ENCODE data around the gene NOP56.
A peak's percentile ranks its signal among the peaks of the same experiment; 100 is the strongest.

NOP56 gene

GRCh38 chr20:2692036-2692885, 39.8 kb downstream of the NOP56 start, which contains the start of gene EBF4:
Gene EBF4, plus strand, starts transcription at chr20:2692780. Its CDS starts 866 bp downstream, at chr20:2693646.
- H3K36me3 ChIP-seq (ENCODE audit: insufficient read depth, low read length): no peaks in the 10 kb centered on the region

DNA sequence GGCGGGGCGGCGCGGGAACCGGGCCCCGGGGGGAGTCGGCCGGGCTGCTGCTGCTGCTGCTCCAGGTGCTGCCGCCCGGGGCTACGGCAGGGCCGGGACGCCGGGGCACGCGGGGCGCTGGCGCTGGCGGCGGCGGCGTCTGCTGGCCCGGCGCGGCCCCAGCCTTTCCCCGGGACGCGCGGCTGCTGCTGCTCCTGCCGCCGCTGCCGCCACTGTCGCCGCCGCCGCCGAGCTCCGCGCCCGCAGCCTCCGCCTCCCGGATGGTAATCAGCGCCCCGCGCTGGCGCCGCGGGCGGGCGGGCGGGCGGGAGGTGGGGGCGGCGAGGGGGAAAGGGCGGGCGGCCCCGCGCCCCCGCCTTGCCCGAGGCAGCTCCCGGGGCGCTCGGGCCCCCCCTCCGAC, 40.5 kb downstream of the NOP56 start:
- Histone ChIP-seq H3K4me3 (ENCODE audit: low read length, poor library complexity, severe bottlenecking) (no peak overlapping the region), H3K4me2 (ENCODE audit: low read depth, low read length, poor library complexity, severe bottlenecking) (no peak overlapping the region)

More at GRCh38 chr20:2692036-2692885, 39.8 kb downstream of the NOP56 start, which contains the start of gene EBF4:
- Histone ChIP-seq H3K4me3 (ENCODE audit: low read length, poor library complexity, severe bottlenecking) (peak within 1 kb of the TSS; percentile 56), H3K79me2 (ENCODE audit: insufficient read depth, low read length) (no peaks in the 10 kb centered on the region), H2AFZ (ENCODE audit: low read length) (no peak within 1 kb of the TSS), H3K9ac (ENCODE audit: low read depth, low read length, poor library complexity, severe bottlenecking) (peak within 1 kb of the TSS; percentile 41), H3K4me2 (ENCODE audit: low read depth, low read length, poor library complexity, severe bottlenecking) (peak within 1 kb of the TSS; percentile 59), H3K9me2 (replicated peaks; ENCODE audit: low read depth, low read length) (no peaks in the 10 kb centered on the region), H3K4me1 (ENCODE audit: insufficient read depth, low read length, poor library complexity, severe bottlenecking) (peaks cover 17% of the 10 kb centered on the region), H3K27me3 (ENCODE audit: insufficient read depth, low read length, poor library complexity, severe bottlenecking) (peaks cover 8% of the 10 kb centered on the region), H3F3A (ENCODE audit: low read depth) (no peaks in the 10 kb centered on the region), H4K20me1 (ENCODE audit: insufficient read depth, low read length, poor library complexity, severe bottlenecking) (no peaks in the 10 kb centered on the region), H3K9me3 (ENCODE audit: insufficient read depth, low read depth, low read length) (no peaks in the 10 kb centered on the region)
- no peak for TF ChIP-seq EZH2phosphoT487 (IDR thresholded peaks at IDR 0.05; ENCODE audit: borderline replicate concordance)
- TF ChIP-seq CTCF (conservative IDR thresholded peaks at IDR 0.05; ENCODE audit: low read length): no peak

GRCh38 chr20:2693286-2694007, 41.0 kb downstream of the NOP56 start:
- no peak for TF ChIP-seq EZH2phosphoT487 (IDR thresholded peaks at IDR 0.05; ENCODE audit: borderline replicate concordance)
- no peak for TF ChIP-seq CTCF (conservative IDR thresholded peaks at IDR 0.05; ENCODE audit: low read length)
- H3K4me1 ChIP-seq (ENCODE audit: insufficient read depth, low read length, poor library complexity, severe bottlenecking): peaks cover 10% of the 10 kb centered on the region
- peak overlapping the region; percentile 46 for H3K4me2 ChIP-seq (ENCODE audit: low read depth, low read length, poor library complexity, severe bottlenecking)
- no peaks in the 10 kb centered on the region for H3K9me2 ChIP-seq (replicated peaks; ENCODE audit: low read depth, low read length)
- H3F3A ChIP-seq (ENCODE audit: low read depth): no peaks in the 10 kb centered on the region
- H3K36me3 ChIP-seq (ENCODE audit: insufficient read depth, low read length): no peaks in the 10 kb centered on the region
- no peak overlapping the region for H3K9ac ChIP-seq (ENCODE audit: low read depth, low read length, poor library complexity, severe bottlenecking)
- no peaks in the 10 kb centered on the region for H3K9me3 ChIP-seq (ENCODE audit: insufficient read depth, low read depth, low read length)
- no peak overlapping the region for H2AFZ ChIP-seq (ENCODE audit: low read length)
- H3K27me3 ChIP-seq (ENCODE audit: insufficient read depth, low read length, poor library complexity, severe bottlenecking): peaks cover 8% of the 10 kb centered on the region
- H3K79me2 ChIP-seq (ENCODE audit: insufficient read depth, low read length): no peaks in the 10 kb centered on the region
- peak overlapping the region; percentile 56 for H3K4me3 ChIP-seq (ENCODE audit: low read length, poor library complexity, severe bottlenecking)
- no peaks in the 10 kb centered on the region for H4K20me1 ChIP-seq (ENCODE audit: insufficient read depth, low read length, poor library complexity, severe bottlenecking)

More for the DNA sequence above, 40.5 kb downstream of the NOP56 start:
- H3K9me3 ChIP-seq (ENCODE audit: insufficient read depth, low read depth, low read length): no peaks in the 10 kb centered on the region
- H3K4me1 ChIP-seq (ENCODE audit: insufficient read depth, low read length, poor library complexity, severe bottlenecking): peaks cover 14% of the 10 kb centered on the region
- no peak overlapping the region for H2AFZ ChIP-seq (ENCODE audit: low read length)
- no peaks in the 10 kb centered on the region for H4K20me1 ChIP-seq (ENCODE audit: insufficient read depth, low read length, poor library complexity, severe bottlenecking)
- no peaks in the 10 kb centered on the region for H3K36me3 ChIP-seq (ENCODE audit: insufficient read depth, low read length)
- H3K79me2 ChIP-seq (ENCODE audit: insufficient read depth, low read length): no peaks in the 10 kb centered on the region
- no peaks in the 10 kb centered on the region for H3K9me2 ChIP-seq (replicated peaks; ENCODE audit: low read depth, low read length)
- no peak for TF ChIP-seq EZH2phosphoT487 (IDR thresholded peaks at IDR 0.05; ENCODE audit: borderline replicate concordance)
- no peak for TF ChIP-seq CTCF (conservative IDR thresholded peaks at IDR 0.05; ENCODE audit: low read length)
- no peak overlapping the region for H3K9ac ChIP-seq (ENCODE audit: low read depth, low read length, poor library complexity, severe bottlenecking)
- no peaks in the 10 kb centered on the region for H3F3A ChIP-seq (ENCODE audit: low read depth)
- H3K27me3 ChIP-seq (ENCODE audit: insufficient read depth, low read length, poor library complexity, severe bottlenecking): peaks cover 8% of the 10 kb centered on the region
